Pancreas (tissue), 10 donors: ENCODE measurements around the gene UBE3C. TPM values are rescaled to one million over a fixed set of nuclear protein-coding genes. Genes with fewer than 3 reads are reported as not detected.

Experiments
- ATAC-seq, 4 donors: fragments of 200-7000 bp; cut with Tn5 transposase; one replicate each; pipeline versions ENCODE4 v1.8.0 to v1.9.1; 2020; ENCODE audit warnings: mild to moderate bottlenecking in 4 of 4, moderate library complexity in 4 of 4
- DNase-seq, 6 donors: peaks; one replicate each; pipeline ENCODE4 v3.0.0-alpha.2; 2020
- FAIRE-seq: peaks from 2 replicates; lab custom pipeline; 2012; peaks lifted over from hg19 to GRCh38; lab: Jason Lieb, UNC
- H3K27ac ChIP-seq, 4 donors: fragments of 200-600 bp; sonication (generic); 1 replicate in 3 of 4; 2 replicates in 1 of 4; pipeline versions ENCODE4 v1.5.0 to v1.8.0; 2020
- H3K27me3 ChIP-seq, 4 donors: fragments of 200-600 bp; one replicate each; pipeline ENCODE4 v1.8.0; 2021
- H3K36me3 ChIP-seq, 3 donors: fragments of 200-600 bp; sonication (generic) in 1 of 3; one replicate each; pipeline versions ENCODE4 v1.5.0 to v1.8.0; 2020 to 2021
- H3K4me1 ChIP-seq, 3 donors: fragments of 200-600 bp; one replicate each; pipeline ENCODE4 v1.8.0; 2021
- H3K4me3 ChIP-seq, 4 donors: fragments of 200-600 bp; sonication (generic) in 2 of 4; one replicate each; pipeline versions ENCODE4 v1.5.0 to v1.8.0; 2020 to 2021
- H3K9me3 ChIP-seq, 4 donors: fragments of 200-600 bp; one replicate each; pipeline ENCODE4 v1.8.0; 2021
- WGBS, 2 donors: extraction: QIAGEN DNeasy Blood & Tissue Kit; methylation state at CpG; one replicate each; pipeline ENCODE4 v1.1.7; 2013; 5-methylcytosine and 5-hydroxymethylcytosine counted together
- intact Hi-C, 3 donors: fragments of 100-400 bp; cut with DNase I; formaldehyde crosslinking; loops; one replicate each; pipeline versions ENCODE4 v1.11.1 to v1.14.2; 2022
- polyA plus RNA-seq, 2 donors: library from polyadenylated mRNA; stranded (reverse); fragments of 200-250 nt; gene quantifications; one replicate each; pipeline ENCODE4 v1.2.3, GENCODE V29; 2013
- total RNA-seq, 6 donors: library from RNA; stranded (reverse); fragmentation: NEBNext Ultra II Directional in 4 of 6; extraction: Animal tissue kit (Norgen Biotek cat#: 25700) in 4 of 6; gene quantifications; one replicate each; pipeline versions ENCODE4 v1.2.1 to v1.2.4, GENCODE V29; 2021 to 2023
- TF ChIP-seq, protein P1 (sequence below), 4 donors: fragments of 200-600 bp; sonication (generic) in 3 of 4; IDR thresholded peaks; one replicate each; pipeline versions ENCODE4 v1.5.0 to v1.8.0; 2021; ENCODE audit warnings: antibody characterized with exemption in 4 of 4
- donor health status: healthy with polysubstance abuse.
- donor health status: DM: no; HTN: no; CAD: no; lungs with moderate emphysema.
- donor health status: DM: no; HTN: no; CAD: no.
- donor health status: control.
- donor health status: control.
- donor health status: Bipolar disorder and iron deficiency.
- donor health status: DM: yes; HTN: yes; CAD: no.
- donor health status: DM: no; HTN: no; CAD: no.
- donor health status: DM: no; HTN: no; CAD: no.
- donor health status: DM: yes; HTN: yes; CAD: no.

Gene UBE3C
- total and polyA plus RNA-seq, 8 donors, result 12.1 to 36.1 (median 23.1) TPM

GRCh38 chr7:157284229-157285014 lies 145.7 kb downstream of the UBE3C start:
- no peaks in the 10 kb centered on the region for H3K36me3 ChIP-seq
- DNase-seq, result no peak
- no peaks in the 10 kb centered on the region for H3K9me3 ChIP-seq
- no peak overlapping the region for H3K4me3 ChIP-seq
- no peak overlapping the region for H3K27ac ChIP-seq
- FAIRE-seq, result no peak
- TF ChIP-seq, protein P1, sequence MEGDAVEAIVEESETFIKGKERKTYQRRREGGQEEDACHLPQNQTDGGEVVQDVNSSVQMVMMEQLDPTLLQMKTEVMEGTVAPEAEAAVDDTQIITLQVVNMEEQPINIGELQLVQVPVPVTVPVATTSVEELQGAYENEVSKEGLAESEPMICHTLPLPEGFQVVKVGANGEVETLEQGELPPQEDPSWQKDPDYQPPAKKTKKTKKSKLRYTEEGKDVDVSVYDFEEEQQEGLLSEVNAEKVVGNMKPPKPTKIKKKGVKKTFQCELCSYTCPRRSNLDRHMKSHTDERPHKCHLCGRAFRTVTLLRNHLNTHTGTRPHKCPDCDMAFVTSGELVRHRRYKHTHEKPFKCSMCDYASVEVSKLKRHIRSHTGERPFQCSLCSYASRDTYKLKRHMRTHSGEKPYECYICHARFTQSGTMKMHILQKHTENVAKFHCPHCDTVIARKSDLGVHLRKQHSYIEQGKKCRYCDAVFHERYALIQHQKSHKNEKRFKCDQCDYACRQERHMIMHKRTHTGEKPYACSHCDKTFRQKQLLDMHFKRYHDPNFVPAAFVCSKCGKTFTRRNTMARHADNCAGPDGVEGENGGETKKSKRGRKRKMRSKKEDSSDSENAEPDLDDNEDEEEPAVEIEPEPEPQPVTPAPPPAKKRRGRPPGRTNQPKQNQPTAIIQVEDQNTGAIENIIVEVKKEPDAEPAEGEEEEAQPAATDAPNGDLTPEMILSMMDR (IDR thresholded peaks at IDR 0.05), result no peak
- intact Hi-C loops, result no loop called here
- ATAC-seq, result no peak
- no peaks in the 10 kb centered on the region for H3K27me3 ChIP-seq
- H3K4me1 ChIP-seq, result no peaks in the 10 kb centered on the region
- WGBS, 2 donors, result 85 to 88% methylated on average over 17 of the region's 17 CpGs

DNA sequence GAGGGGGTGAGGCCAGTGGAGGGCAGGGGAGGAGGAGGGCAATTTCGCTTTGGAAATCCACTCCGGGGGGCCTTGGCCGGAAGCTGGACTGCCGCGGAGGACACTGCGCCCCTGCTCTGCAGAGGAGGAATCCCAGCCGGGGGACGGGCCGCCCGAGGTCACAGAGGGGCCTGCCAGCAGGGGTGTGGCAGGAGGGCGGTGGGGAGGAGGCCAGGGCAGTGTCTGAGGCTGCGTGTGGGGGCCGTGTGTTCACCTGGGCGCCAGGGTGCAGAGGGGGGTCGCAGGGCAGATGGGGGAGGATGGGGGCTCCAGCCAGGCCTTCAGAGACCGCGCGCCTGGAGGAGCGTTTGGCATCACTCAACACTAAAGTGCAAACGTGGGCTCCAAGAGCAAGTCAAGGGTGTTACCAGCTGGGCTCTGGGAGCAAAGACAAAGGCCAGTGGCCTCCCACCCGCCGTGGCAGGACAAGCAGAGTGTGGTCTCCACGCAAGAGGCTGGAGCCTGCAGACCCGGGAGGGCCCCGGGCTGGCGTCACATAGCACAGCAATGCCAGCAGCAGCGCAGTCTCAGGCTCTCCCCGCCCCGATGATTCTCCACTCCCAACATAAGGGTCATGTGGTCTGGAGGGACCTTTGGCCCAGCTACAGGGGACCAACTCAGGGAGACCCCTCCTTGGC lies 152.8 kb downstream of the UBE3C start:
- ATAC-seq (no peak), DNase-seq (peak in 1 of 6 donors; percentile 66), FAIRE-seq (no peak)
- 74 to 79% methylated on average over 29 of the region's 29 CpGs for WGBS, 2 donors
- Histone ChIP-seq H3K27ac (no peak overlapping the region), H3K27me3 (no peaks in the 10 kb centered on the region), H3K36me3 (no peaks in the 10 kb centered on the region), H3K4me3 (no peak overlapping the region), H3K9me3 (no peaks in the 10 kb centered on the region), H3K4me1 (no peaks in the 10 kb centered on the region)
- intact Hi-C loops, result no loop called here
- TF ChIP-seq, protein P1 (IDR thresholded peaks at IDR 0.05), result no peak

DNA sequence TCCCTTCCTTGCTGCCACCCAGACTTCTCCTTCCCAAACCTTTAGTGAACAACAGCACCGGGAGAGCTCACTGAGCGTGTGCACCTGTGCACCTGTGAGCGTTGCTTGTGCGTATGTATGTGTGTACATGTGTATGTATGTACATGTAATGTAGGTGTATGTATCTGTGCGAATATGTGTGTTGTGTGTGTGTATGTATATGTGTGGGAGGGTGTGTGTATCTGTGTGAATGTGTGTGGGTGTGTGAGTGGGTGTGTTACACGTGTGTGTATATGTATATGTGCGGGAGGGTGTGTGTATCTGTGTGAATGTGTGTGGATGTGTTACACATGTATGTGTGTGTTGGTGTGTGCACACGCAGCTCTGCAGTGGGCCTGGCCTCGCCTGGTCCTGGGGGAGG lies 153.5 kb downstream of the UBE3C start:
- intact Hi-C loops, result no loop called here
- ATAC-seq (no peak), FAIRE-seq (no peak), DNase-seq (no peak)
- TF ChIP-seq, protein P1 (IDR thresholded peaks at IDR 0.05), result no peak
- no peaks in the 10 kb centered on the region for H3K9me3 ChIP-seq
- no peak overlapping the region for H3K4me3 ChIP-seq
- H3K4me1 ChIP-seq, result no peaks in the 10 kb centered on the region
- H3K27me3 ChIP-seq, result no peaks in the 10 kb centered on the region
- 83 to 85% methylated on average over 9 of the region's 9 CpGs for WGBS, 2 donors
- no peaks in the 10 kb centered on the region for H3K36me3 ChIP-seq
- no peak overlapping the region for H3K27ac ChIP-seq

DNA sequence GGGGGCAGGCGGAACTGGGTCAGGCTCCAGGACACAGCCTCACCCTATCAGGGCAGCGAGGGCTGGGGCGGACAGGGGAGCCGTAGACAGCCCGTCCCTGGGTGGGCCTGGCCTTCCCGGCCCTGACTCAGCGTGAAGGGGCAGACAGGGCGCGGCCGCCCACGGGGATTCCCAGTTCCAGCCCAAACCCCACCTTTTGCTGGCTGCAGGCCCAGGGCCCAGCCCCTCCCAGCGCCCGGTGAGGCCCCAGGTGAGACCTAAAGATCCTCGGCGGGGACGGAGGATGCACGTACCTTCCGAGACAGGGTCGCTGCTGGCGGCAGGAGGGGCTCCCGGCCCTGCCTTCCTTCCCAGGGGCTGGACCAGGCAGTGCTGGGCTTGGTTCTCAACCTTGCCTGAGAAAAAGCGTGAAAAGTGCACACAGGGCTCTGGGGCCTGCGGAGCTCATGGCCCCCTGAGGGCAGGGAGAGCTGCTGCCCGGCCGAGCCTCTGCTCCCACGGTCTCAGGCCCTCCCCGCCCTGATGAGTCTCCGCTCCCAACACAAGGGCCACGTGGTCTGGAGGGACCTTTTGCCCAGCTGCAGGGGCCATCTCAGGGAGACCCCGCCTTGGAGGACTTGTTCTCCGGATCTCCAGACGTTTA lies 154.2 kb downstream of the UBE3C start:
- intact Hi-C loops, result no loop called here
- TF ChIP-seq, protein P1 (IDR thresholded peaks at IDR 0.05), result no peak
- no peaks in the 10 kb centered on the region for H3K9me3 ChIP-seq
- FAIRE-seq (no peak), ATAC-seq (peak in 3 of 4 donors; percentile 29 to 58 (median 53)), DNase-seq (peak in 1 of 6 donors; percentile 69)
- no peaks in the 10 kb centered on the region for H3K36me3 ChIP-seq
- 56 to 69% methylated on average over 30 to 32 of the region's 32 CpGs for WGBS, 2 donors
- H3K27me3 ChIP-seq, result no peaks in the 10 kb centered on the region
- no peaks in the 10 kb centered on the region for H3K4me1 ChIP-seq
- no peak overlapping the region for H3K4me3 ChIP-seq
- no peak overlapping the region for H3K27ac ChIP-seq
